GM12878 (cell line): Measurements from ENCODE around the gene OSBPL3.

Experiments used
- CTCF ChIP-seq, 3 experiments: IDR thresholded peaks in 2 of 3; conservative IDR thresholded peaks in 1 of 3; 2 replicates each; pipeline ENCODE4 v1.5.1; 2011; ENCODE audit warnings: low read depth in 3 of 3, low read length in 3 of 3, mild to moderate bottlenecking in 3 of 3, control low read depth in 2 of 3, moderate library complexity in 2 of 3, inconsistent platforms in 1 of 3, mixed read lengths in 1 of 3; ENCODE audit not compliant: control insufficient read depth in 2 of 3, insufficient read depth in 1 of 3; ENCODE audit errors: extremely low read depth in 1 of 3
- CUX1 ChIP-seq: IDR thresholded peaks from 2 replicates; pipeline ENCODE4 v1.6.1; 2012; ENCODE audit warnings: improper control_type of control experiment, low read depth, low read length; ENCODE audit not compliant: insufficient replicate concordance
- EP300 ChIP-seq, 2 experiments: fragments of 150-350 bp in 1 of 2; IDR thresholded peaks; 2 replicates each; pipeline ENCODE4 v1.6.1; 2011 to 2012; ENCODE audit warnings: low read depth in 2 of 2, low read length in 2 of 2, borderline replicate concordance in 1 of 2, improper control_type of control experiment in 1 of 2, inconsistent platforms in 1 of 2; ENCODE audit not compliant: control insufficient read depth in 1 of 2
- MXI1 ChIP-seq: fragments of 150-350 bp; IDR thresholded peaks from 2 replicates; pipeline ENCODE4 v1.6.1; 2011; ENCODE audit warnings: low read depth, mild to moderate bottlenecking, inconsistent platforms, low read length, improper control_type of control experiment
- NRF1 ChIP-seq: conservative IDR thresholded peaks from 2 replicates; pipeline ENCODE4 v1.6.1; 2011; ENCODE audit warnings: mild to moderate bottlenecking, low read depth, low read length, improper control_type of control experiment
- POLR2AphosphoS5 ChIP-seq: IDR thresholded peaks from 2 replicates; pipeline ENCODE4 v1.6.1; 2011; ENCODE audit warnings: mild to moderate bottlenecking, low read length, inconsistent platforms
- REST ChIP-seq: IDR thresholded peaks from 2 replicates; pipeline ENCODE4 v1.6.1; 2012; ENCODE audit warnings: mild to moderate bottlenecking, low read depth, low read length
- SMC3 ChIP-seq: IDR thresholded peaks from 2 replicates; pipeline ENCODE4 v1.6.1; 2011; ENCODE audit warnings: low read length, improper control_type of control experiment, borderline replicate concordance
- STAT1 ChIP-seq: fragments of 450-650 bp; conservative IDR thresholded peaks from 2 replicates; pipeline ENCODE4 v1.6.1; 2014; ENCODE audit warnings: antibody characterized with exemption, mild to moderate bottlenecking
- TARDBP ChIP-seq: IDR thresholded peaks from 2 replicates; pipeline ENCODE4 v1.6.1; 2016; ENCODE audit warnings: borderline replicate concordance
- TCF12 ChIP-seq: IDR thresholded peaks from 2 replicates; pipeline ENCODE4 v1.6.1; 2011; ENCODE audit warnings: low read depth, mild to moderate bottlenecking, low read length
- WRNIP1 ChIP-seq: IDR thresholded peaks from 2 replicates; pipeline ENCODE4 v1.6.1; 2011; ENCODE audit warnings: low read depth, low read length, improper control_type of control experiment, borderline replicate concordance

GRCh38 chr7:24910551-24911212 is 69.3 kb downstream of the OSBPL3 start:
- TF ChIP-seq CTCF (IDR thresholded peaks at IDR 0.05 in 2 of 3, conservative IDR thresholded peaks at IDR 0.05 in 1 of 3; ENCODE audit: control insufficient read depth in 2 of 3, extremely low read depth in 1 of 3, insufficient read depth in 1 of 3, low read depth in 3 of 3, low read length in 3 of 3): no peak
- TF ChIP-seq REST: no peak
- no peak for TF ChIP-seq POLR2AphosphoS5
- TF ChIP-seq NRF1: no peak
- TF ChIP-seq CUX1: no peak
- TF ChIP-seq WRNIP1: no peak
- TF ChIP-seq MXI1: peak; percentile 14; the same call in 1 of the 2 replicates
- TF ChIP-seq STAT1: no peak
- TF ChIP-seq TCF12: no peak
- no peak for TF ChIP-seq TARDBP
- TF ChIP-seq SMC3: no peak
- TF ChIP-seq EP300 (IDR thresholded peaks at IDR 0.05; ENCODE audit: borderline replicate concordance in 1 of 2, control insufficient read depth in 1 of 2, low read depth in 2 of 2, low read length in 2 of 2): no peak
